GM13977 (cell line): ENCODE measurements around the gene WDR45.

ENCODE experiments used
- DNase-seq: peaks from one replicate; pipeline ENCODE4 v3.0.0; 2012; ENCODE audit warnings: low spot score
- CTCF ChIP-seq: IDR thresholded peaks from 2 replicates; pipeline ENCODE4 v1.5.1; 2012; ENCODE audit warnings: mild to moderate bottlenecking, control low read depth; ENCODE audit not compliant: insufficient read depth; ENCODE audit errors: extremely low read depth, missing control alignments
- in situ Hi-C: fragments of 300-500 bp; cut with MboI; formaldehyde crosslinking; loops from one replicate; pipeline ENCODE4 v1.12.0; 2022; ENCODE audit warnings: low sequenced_read_pairs, low pct_unique_long_range_greater_than_20kb, mixed read lengths, inconsistent platforms; ENCODE audit not compliant: unreplicated experiment

Gene WDR45

GRCh38 chrX:49082271-49082871, 2.7 kb upstream of the WDR45 start:
- in situ Hi-C loops, result no loop called here
- TF ChIP-seq CTCF, result no peak

DNA sequence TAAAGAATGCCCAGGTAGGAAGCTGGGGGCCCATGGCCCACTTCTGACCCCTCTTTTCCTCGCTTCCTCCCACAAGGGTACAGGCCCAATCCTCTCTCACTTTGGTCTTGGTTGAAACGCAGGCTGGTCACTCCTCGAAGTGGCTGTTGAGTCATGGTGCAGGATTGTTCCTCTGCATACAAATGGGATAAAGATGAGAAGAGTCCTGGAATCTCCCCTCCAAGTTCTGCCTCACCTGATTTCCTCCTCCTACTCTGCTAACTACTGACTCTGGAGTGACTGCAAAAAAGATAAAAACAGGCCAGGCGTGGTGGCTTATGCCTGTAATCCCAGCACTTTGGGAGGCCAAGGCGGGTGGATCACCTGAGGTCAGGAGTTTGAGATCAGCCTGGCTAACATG, 1.7 kb downstream of the WDR45 start:
- in situ Hi-C loops, result no loop called here
- no peak for DNase-seq
- TF ChIP-seq CTCF, result no peak

More at GRCh38 chrX:49082271-49082871, 2.7 kb upstream of the WDR45 start:
- DNase-seq, result no peak

DNA sequence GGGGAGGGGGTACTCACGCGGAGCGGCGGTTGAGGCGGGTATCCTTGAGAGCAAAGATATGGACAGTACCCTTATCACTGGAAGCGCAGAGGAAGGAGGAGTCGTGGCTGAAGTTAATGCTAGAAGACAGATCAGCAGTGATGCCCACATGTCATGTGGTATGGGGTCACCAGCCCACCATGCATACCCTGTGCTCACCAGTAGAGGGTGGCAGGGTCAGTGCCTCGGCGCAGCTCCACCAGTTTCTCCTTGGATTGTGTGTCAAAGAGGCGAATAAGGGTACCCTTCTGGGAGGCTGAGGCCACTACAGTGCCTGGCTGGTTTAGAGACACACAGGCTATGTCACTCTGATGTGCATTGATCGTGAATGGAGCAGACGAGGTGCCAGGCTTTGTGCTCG, 4.3 kb downstream of the WDR45 start:
- in situ Hi-C loops, result no loop called here
- no peak for TF ChIP-seq CTCF
- no peak for DNase-seq

DNA sequence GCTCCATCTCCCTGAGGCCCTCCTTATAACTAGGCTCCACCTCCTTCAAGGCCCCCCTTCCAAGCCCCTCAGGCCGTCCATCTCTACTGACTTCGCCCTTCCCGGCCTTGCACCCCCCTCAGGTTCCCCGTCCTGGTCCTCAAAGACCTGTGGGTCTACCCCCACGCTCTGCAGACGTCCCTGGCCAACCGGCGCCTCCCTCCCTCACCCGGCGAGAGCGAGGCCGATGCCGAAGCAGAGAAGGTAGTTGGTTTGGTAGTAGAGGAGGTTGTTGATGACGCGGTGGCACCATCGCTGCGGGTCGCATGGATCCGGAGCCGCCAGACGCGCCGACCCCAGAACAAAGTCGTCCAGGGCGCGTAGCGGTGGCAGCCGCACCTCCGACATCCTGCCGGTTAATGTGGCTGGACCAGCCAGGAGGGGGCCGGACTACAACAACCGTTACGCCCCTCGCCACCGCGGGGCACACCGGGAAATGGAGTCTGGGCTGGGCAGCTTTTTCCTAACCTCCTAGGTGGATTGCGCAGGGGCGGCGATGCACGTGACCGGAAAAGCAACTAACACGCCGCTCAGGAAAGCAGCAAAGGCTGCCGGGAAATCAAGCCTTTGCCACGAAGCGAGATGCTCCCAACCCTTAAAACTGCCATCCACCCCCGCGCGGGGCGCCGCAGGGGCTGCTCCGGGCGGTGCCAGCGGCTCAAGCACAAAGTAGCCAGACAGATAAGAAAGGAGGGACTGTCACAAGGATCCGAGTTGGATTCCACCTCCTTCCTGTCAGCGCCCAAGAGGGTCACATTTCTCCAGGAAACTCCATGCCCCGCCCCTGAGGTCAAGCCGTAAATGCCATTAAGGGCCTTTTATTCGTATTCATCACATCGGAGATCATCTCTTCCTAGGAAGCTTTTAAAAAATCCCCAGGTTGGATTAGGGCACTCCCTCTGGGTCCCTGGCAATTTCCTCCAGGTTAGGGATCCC, 5.8 kb downstream of the WDR45 start, which contains the start of gene PRAF2:
TSS of gene PRAF2 (minus strand) at position 402 of the 975 bp plus-strand sequence. CDS start at position 387, 15 bp downstream.
- in situ Hi-C loops, result no loop called here
- DNase-seq, result peak; percentile 94
- no peak for TF ChIP-seq CTCF

GRCh38 chrX:49072712-49073095, 7.0 kb downstream of the WDR45 start:
- no peak for DNase-seq
- TF ChIP-seq CTCF, result no peak
- in situ Hi-C loops, result no loop called here

DNA sequence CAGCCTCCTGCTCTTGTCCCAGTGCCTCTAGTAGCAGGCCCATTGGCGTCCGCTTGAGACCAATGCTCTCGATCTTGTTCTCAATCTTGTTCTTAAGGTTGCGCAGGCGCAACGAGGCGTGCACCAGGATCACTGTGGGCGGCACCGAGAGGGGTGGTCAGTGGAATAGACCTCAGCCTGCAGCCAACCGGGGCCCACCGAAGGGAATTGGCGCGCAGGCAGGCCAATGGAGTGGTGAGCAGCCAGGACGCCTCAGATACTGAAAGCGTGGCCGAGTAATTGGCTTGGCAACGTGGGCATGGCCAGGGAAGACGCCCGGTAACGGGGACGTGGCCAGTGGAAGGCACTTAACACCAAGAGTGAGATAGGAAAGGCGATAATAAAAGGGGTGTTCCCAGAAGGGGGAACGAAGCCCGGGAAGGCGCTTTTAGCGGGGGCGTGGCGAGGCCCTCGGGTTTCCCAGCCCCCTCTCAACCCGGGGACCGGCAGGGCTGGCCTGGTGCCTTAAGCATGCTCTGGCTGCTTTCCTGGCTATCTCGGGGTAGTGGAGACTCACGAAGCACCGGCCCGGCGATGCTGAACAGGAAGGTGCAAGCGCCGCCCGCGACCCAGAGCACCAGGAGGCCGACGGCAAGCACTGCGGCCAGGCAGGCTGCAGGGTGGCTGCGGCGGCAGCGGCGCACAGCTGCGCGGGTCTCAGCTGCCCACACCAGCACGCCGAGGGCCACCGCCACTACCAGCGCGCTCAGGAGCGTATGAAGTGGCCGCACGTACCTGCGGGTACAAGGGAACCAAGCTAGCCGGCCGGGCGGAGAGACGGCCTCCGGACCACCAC, 7.6 kb downstream of the WDR45 start:
- no peak for TF ChIP-seq CTCF
- DNase-seq, result no peak
- in situ Hi-C loops, result no loop called here
